Measurements from ENCODE around the gene MAP3K14.

GRCh38 chr17:45221081-45222013, 95.5 kb downstream of the MAP3K14 start, which contains the start of gene FMNL1:
- TF ChIP-seq CTCF (IDR thresholded peaks at IDR 0.05) = no peak
- no peak for TF ChIP-seq EP300 (IDR thresholded peaks at IDR 0.05)

Measured in ovary (tissue), 3 donors.